Left forelimb (tissue), 1 donor: Measurements from ENCODE around the gene SRF.

Source experiments
- DNase-seq: peaks from one replicate; pipeline ENCODE4 v3.0.0-alpha.2; 2018; ENCODE audit warnings: low spot score

Gene SRF

DNA sequence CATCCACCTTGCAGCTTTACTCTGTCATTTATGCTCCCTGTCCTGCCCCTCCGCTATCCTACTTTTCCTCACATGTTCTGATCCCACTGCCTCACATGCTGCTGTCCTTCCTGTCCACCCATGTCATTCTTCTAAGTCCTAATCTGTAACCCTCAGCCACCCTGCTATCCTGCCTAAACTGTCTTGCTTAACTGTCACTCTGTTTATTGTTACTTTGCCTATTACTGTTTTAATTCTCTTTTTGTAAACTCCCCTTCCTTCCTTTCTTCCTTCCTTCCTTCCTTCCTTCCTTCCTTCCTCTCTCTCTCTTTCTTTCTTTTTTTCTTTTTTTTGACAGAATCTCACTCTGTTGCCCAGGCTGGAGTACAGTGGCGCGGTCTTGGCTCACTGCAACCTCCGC, 12.4 kb downstream of the SRF start:
- DNase-seq, result no peak

DNA sequence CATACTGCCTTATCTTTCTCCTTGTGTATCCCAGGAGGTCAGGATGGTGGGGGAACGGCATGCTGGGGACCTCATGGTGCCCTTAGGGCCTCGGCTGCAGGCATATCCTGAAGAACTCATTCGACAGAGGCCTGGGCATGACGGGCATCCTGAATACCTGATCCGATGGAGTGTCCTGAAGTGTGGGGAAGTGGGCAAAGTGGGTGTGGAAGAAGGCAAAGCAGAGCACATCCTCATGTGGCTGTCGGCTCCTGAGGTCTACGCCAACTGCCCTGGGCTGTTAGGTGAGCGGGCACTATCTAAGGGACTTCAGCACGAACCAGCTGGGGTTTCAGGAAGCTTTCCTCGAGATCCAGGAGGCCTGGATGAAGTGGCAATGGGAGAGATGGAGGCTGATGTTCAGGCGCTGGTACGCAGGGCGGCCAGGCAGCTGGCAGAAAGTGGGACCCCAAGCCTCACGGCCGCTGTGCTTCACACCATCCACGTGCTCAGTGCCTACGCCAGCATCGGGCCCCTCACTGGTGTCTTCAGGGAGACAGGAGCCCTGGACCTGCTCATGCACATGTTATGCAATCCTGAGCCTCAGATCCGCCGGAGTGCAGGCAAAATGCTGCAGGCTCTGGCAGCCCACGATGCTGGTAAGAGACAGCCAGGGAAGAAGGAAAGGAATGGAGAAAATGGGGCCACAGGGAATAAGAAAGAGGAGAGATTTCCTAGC, 13.4 kb downstream of the SRF start:
- no peak for DNase-seq

DNA sequence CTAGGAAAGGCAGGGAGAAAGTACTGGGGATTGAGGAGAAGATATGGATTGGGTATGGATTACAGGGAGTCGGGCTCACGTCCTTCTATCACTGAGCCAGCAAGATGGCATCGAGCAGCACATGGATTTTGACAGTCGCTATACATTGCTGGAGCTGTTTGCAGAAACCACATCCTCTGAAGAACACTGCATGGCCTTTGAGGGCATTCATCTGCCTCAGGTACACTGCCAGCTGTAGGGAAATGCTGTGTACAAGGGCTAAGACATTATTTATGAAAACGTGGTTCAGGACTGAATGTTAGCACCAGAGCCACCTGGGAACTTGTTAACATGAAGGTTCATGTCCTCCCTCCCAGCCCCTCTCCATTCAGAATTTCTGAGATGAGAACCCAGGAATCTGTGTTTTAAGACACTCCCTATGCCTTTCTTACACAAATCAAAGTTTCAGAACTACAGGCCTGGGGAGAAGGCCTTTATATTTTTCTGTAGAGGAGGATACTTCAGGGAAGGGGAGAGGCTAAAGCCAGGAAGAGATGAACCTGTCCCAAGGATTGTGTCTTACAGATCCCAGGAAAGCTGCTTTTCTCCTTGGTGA, 14.4 kb downstream of the SRF start:
- no peak for DNase-seq

DNA sequence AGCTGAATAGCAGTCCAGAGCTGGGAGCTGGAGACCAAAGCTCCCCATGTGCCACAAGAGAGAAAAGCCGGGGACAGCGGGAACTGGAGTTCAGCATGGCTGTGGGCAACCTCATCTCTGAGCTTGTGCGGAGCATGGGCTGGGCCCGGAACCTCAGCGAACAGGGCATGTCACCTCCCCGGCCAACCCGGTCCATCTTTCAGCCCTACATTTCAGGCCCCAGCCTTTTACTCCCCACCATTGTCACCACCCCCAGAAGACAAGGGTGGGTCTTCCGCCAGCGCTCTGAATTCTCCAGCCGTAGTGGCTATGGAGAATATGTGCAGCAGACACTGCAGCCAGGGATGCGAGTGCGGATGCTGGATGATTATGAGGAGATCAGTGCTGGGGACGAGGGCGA, 14.9 kb downstream of the SRF start:
- no peak for DNase-seq

DNA sequence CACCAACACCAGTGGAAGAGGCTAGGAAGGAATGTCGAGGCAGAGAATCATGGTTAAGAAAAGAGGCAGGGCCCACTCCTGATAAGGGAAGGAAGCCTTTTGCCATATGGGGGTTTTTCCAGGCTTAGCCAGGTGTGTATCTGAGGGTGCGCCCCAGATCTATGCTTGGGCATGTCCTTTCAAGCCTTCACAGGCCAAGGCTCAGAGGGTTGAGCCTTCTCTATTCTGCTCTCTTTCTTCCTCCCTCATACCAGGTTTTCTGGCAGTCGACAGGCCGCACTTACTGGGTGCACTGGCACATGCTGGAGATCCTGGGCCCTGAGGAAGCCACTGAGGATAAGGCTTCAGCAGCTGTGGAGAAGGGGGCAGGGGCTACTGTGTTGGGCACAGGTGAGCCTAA, 15.6 kb downstream of the SRF start:
- no peak for DNase-seq

DNA sequence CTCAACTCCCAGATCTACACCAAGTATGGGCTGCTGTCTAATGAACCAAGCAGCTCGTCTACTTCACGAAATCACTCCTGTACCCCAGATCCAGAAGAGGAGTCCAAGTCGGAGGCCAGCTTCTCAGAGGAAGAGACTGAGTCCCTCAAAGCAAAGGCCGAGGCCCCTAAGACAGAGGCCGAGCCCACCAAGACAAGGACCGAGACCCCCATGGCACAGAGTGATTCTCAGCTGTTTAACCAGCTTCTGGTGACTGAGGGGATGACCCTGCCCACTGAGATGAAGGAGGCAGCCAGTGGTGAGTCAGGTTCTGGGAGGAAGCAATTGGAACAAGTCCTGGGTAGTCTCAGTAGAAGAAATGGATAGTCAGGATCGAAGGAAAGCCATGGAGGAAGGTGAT, 16.8 kb downstream of the SRF start:
- no peak for DNase-seq

DNA sequence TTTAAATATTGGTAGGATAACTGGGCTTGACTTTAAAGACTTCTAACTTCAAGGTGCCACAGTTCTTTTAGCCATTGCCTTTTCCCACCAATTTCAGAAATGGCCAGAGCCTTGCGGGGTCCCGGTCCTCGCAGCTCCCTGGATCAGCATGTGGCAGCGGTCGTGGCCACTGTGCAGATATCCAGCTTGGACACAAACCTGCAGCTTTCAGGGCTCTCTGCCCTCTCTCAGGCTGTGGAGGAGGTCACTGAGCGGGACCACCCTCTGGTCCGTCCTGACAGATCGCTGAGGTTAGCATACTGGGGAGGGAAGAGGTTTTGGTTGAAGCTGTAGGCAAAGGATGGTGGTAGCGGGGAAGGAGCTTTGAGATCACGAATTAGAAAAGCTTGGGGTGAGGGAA, 17.4 kb downstream of the SRF start:
- no peak for DNase-seq

DNA sequence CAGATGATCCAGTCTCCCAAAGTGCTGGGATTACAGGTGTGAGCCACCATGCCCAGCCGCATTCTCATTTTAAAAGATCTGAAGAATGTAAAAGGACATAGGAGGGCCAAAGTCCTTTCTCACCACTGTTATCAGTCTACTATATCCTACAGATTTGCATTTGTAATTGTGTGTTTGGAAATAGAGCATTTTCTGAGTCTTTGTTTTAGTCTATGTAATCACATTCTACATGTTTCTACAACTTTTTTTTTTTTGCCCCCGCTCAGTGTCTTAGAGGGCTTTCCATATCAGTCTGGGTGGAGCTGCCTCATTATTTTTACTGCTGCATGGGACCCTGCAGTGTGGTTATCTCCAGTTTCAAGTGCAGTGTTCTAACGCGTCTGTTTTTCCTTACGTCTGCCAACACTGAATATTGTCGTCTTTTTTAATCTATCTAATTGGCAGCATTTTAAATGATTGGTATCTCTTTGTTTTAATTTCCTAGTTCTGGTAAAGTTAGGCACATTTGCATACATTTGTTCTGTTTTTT, 18.8 kb downstream of the SRF start:
- DNase-seq, result no peak

DNA sequence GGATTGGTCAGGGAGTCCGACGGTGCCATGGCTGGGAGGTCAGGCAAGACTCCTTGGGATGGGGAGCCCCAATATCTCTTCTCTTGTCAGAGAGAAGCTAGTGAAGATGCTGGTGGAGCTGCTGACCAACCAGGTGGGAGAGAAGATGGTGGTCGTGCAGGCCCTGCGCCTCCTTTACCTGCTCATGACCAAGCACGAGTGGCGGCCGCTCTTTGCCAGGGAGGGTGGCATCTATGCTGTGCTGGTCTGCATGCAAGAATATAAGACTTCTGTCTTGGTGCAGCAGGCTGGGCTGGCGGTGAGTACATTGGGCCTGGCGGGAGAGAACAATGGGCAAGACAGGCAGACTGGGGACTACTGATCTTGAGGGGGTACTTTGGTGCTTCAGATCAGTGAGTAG, 21.8 kb downstream of the SRF start:
- DNase-seq, result no peak

DNA sequence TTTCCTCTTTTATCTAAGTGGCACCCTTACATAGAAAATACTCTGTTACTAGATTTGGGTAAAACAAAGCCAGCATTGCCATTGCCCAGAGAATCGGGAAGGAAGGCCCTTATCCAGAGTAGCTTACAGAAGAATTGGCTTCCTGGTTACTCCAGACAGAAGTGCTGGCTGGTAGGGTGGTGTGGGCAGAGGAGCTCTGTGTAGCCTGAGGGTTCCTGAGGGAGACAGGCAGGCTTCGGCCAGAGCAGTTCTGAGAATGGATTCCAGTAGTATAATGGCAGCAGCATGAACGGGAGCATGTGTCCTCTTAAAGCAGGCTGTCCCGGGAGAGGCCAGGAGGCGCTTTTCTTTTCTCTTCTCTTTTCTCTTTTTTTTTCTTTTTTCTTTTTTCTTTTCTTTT, 22.9 kb downstream of the SRF start:
- no peak for DNase-seq

DNA sequence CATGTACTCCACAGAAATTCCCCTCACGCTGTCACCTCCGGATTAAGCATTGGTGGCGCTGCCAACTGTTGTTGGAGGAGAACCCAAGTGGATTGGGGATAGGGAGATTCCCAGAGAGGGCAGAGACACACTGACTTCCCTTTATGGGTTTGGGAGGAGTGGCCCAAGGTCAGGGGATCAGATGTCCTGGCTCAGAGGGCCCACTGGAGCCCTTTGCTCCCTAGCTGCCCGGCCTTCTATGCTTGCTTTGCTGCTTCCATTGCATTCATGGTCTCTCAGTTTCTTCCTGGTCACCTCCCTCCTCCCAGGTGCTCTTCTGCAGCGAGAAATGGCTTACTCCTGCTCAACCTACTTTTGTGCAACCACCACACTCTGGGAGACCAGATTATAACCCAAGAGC, 25.3 kb downstream of the SRF start:
- no peak for DNase-seq

DNA sequence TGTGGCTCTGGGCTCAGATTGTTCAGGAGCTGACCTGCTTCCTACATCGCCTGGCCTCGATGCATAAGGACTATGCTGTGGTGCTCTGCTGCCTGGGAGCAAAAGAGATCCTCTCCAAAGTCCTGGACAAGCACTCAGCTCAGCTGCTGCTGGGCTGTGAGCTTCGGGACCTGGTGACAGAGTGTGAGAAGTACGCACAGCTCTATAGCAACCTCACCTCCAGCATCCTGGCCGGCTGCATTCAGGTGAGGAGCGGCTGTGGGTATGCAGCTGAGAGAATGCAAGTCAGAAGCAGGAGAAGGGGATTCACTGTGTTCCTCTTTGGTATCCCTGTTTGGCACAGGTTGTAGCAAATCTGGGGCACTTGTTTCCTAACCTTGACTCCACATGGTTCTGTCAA, 28.8 kb downstream of the SRF start:
- no peak for DNase-seq

DNA sequence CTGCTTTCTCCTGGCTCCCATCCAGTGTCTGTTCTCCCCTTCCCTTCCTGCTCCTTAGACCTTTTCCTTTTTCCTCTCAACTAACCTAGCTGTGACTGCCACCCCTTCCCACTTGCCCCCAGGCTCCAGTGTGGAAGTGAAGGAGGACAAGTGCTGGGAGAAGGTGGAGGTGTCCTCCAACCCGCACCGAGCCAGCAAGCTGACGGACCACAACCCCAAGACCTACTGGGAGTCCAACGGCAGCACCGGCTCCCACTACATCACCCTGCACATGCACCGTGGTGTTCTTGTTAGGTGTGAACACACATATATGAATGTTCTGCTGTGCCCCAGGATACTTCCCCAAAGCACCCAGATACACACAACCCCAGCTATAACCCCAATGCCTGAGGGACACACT, 29.5 kb downstream of the SRF start:
- no peak for DNase-seq

DNA sequence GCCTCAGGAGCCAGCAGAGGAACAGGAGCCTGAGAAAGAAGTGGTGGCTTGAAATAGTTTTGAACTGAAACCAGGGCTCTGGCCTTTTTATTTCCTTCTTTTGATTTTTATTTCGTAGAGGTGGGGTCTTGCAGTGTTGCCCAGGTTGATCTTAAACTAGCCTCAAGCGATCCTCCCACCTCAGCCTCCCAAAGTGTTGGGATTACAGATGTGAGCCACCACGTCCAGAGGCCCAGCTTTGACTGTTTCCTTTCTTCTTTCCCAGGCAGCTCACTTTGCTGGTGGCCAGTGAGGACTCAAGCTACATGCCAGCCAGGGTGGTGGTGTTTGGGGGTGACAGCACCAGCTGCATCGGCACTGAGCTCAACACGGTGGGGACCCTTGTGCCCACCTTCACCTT, 31.4 kb downstream of the SRF start:
- no peak for DNase-seq

DNA sequence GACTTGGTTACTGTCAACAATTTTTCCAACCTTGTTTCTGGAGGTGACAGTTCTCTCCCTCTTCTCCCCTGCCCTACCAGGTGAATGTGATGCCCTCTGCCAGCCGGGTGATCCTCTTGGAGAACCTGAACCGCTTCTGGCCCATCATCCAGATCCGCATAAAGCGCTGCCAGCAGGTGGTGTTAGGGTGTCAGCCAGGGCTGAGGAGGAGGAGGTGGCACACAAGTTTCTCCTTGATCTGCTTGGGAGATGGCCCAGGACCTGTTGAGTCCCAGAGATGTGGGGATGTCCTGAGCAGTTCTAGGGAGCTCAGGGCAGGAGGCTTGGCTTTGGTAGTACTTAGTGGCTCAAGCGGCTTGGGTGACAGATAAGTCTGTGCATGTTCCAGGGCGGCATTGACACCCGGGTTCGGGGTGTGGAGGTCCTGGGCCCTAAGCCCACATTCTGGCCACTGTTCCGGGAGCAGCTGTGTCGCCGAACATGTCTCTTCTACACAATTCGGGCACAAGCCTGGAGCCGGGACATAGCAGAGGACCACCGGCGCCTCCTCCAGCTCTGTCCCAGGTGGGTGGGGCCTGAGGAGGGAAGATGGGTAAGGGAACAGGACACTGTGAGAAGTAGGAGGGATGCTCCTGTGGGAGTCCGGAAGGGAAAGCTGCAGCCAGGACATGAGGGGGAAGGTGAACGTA, 32.1 kb downstream of the SRF start:
- no peak for DNase-seq

DNA sequence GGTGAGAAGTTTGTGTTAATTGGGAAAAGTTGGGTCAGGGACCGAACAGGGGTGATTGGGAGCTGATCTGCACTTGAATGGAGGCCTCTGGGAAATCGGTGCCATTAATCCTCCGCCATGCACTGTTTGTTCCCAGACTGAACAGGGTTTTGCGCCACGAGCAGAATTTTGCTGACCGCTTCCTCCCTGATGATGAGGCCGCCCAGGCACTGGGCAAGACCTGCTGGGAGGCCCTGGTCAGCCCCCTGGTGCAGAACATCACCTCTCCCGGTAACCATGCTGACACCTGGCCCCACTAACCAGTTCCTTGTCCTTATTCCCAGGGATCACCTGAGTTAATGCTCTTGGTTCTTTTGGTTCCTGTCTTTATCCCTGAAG, 32.6 kb downstream of the SRF start:
- no peak for DNase-seq

DNA sequence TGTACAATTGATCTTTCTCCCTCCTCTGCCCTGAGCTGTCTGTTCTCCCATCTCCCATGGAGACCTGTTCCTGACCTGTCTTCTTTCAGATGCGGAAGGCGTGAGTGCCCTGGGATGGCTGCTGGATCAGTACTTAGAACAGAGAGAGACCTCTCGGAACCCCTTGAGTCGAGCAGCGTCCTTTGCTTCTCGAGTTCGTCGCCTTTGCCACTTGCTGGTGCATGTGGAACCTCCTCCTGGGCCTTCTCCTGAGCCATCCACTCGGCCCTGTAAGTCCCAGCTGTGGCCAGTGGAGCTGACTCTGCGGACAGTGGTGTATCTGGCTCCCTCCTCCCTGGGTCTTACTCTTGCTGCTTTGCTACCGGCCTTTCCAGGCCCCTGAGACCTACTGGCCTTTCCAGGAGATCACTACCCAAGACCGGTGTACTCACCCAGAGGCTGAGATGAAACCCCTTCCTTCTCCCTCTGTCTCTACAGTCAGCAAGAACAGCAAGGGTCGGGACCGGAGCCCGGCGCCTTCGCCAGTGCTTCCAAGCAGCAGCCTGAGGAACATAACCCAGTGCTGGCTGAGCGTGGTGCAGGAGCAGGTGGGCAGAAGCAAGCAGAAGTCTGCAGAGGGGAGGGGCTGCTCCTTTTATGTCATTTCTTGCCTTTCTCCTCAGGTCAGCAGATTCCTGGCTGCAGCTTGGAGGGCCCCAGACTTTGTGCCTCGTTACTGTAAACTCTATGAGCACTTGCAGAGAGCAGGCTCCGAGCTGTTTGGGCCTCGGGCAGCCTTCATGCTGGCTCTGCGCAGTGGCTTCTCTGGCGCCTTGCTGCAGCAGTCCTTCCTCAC, 33.4 kb downstream of the SRF start:
- no peak for DNase-seq

DNA sequence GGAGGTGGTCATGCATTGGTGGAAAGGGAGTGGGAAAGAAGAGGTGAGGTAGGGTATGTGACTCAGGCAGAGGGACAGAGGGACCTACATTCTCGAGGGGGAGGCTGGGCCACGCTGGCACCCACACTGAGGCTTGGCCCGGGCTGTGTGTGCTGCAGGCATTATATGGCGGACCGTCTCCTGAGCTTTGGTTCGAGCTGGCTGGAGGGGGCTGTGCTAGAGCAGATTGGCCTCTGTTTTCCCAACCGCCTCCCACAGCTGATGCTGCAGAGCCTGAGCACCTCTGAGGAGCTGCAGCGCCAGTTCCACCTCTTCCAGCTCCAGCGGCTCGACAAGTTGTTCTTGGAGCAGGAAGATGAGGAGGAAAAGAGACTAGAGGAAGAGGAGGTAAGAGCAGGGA, 34.8 kb downstream of the SRF start:
- DNase-seq, result no peak

DNA sequence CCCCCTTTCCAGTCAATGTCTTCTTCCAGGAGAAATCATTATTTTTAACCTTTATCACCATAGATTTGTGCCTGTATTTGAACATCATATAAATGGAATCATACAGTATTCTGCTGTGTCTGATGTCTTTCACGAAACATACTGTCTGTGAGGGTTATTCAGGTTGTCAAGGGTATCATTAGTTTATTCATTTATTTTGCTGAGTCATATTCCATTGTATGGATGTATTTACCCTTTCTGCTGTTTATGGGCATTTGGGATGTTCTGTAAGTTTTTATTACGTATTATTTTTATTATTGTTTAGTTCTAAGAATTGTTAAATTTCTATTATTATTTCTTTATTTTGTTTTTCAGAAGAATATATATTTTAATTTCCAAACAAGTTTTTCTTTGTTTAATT, 36.2 kb downstream of the SRF start:
- DNase-seq, result no peak

DNA sequence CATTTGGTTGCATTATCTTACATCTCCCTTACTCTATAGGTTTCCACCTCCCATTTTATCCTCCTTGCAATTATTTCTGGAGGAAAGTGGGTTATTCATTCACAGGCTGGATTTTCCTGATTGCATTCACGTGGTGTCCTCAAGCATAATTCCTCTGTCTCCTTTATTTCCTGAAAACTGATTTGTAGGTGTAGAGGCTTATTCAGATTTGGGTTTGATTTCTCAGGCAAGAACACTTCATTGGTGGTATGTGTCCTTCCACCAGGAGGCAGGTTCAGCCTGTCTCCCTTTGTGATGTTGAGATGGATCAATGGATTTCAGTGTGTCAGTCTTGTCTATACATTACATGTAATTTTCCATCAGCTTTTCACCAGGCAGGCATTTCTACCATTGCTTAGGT, 40.9 kb downstream of the SRF start:
- no peak for DNase-seq

DNA sequence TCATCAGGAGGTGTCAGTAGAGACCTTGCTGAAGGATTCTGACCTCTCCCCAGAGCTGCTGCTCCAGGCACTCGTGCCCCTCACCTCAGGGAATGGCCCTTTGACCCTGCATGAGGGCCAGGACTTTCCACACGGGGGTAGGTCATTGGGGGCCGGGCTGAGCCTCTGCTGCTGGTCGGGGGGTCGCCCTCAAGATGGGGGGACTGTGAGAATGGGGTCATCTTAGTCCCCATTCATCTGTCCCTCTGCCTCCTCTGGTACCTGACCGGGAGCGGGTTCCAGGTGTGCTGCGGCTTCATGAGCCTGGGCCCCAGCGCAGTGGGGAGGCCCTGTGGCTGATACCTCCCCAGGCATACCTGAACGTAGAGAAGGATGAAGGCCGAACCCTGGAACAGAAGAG, 42.4 kb downstream of the SRF start:
- DNase-seq, result no peak

DNA sequence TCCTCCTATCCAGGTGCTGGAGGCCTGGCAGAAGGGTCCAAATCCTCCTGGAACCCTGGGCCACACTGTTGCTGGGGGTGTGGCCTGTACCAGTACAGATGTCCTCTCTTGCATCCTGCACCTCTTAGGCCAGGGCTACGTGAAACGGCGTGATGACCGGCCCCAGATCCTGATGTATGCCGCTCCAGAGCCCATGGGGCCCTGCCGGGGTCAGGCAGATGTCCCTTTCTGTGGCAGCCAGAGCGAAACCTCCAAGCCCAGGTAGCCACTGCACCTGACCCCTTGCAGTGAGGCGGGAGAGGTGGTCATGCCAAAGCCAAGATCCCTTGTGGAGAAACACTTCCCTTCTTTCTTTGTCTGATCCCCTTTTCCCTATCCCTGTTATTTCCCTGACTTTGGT, 44.0 kb downstream of the SRF start:
- no peak for DNase-seq

DNA sequence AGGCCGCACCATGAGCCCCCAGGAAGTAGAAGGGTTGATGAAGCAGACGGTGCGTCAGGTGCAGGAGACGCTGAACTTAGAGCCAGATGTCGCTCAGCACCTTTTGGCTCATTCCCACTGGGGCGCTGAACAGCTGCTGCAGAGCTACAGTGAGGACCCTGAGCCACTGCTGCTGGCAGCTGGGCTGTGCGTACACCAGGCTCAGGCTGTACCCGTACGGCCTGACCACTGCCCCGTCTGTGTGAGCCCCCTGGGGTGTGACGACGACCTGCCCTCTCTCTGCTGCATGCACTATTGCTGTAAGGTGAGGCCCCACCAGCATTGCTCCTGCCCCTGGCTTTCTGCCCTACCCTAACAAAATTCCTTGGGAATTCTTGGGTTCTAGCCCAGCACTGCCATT, 45.1 kb downstream of the SRF start:
- DNase-seq, result no peak
